Hepatocyte (in vitro differentiated cells): Measurements from ENCODE around the gene KCNQ5. TPM values are rescaled to one million over a fixed set of nuclear protein-coding genes. Genes with fewer than 3 reads are reported as not detected.
"Not testable (repeated sequence)": the region's sequence is repeated elsewhere in the genome, so short reads cannot be mapped to it uniquely, and the experiment has no call there.

Experiments
- DNase-seq: peaks from one replicate; pipeline ENCODE4 v3.0.0-alpha.2; 2016; ENCODE audit warnings: low spot score
- H2AFZ ChIP-seq: fragments of 200-600 bp; sonication (generic); 2 replicates; pipeline ENCODE4 v1.6.0; 2016; ENCODE audit warnings: antibody characterized with exemption, mild to moderate bottlenecking
- H3K27ac ChIP-seq: fragments of 200-600 bp; sonication (generic); 2 replicates; pipeline ENCODE4 v1.5.1; 2016; ENCODE audit warnings: mild to moderate bottlenecking
- H3K27me3 ChIP-seq: fragments of 200-600 bp; sonication (generic); 2 replicates; pipeline ENCODE4 v1.6.1; 2016
- H3K36me3 ChIP-seq: fragments of 200-600 bp; sonication (generic); replicated peaks from 2 replicates; pipeline ENCODE4 v1.5.1; 2016; ENCODE audit warnings: low read depth; ENCODE audit not compliant: insufficient read depth
- H3K4me1 ChIP-seq: fragments of 200-600 bp; sonication (generic); 2 replicates; pipeline ENCODE4 v1.5.1; 2016; ENCODE audit warnings: mild to moderate bottlenecking, moderate library complexity; ENCODE audit not compliant: insufficient read depth
- H3K4me2 ChIP-seq: fragments of 200-600 bp; sonication (generic); 2 replicates; pipeline ENCODE4 v1.6.0; 2016
- H3K4me3 ChIP-seq: fragments of 200-600 bp; sonication (generic); 2 replicates; pipeline ENCODE4 v1.5.1; 2016; ENCODE audit warnings: mild to moderate bottlenecking
- H3K79me2 ChIP-seq: fragments of 200-600 bp; sonication (generic); 2 replicates; pipeline ENCODE4 v1.6.0; 2017; ENCODE audit warnings: mild to moderate bottlenecking
- H3K9me2 ChIP-seq: fragments of 200-600 bp; sonication (generic); replicated peaks from 2 replicates; pipeline ENCODE4 v1.6.0; 2017; ENCODE audit warnings: mild to moderate bottlenecking; ENCODE audit not compliant: insufficient read depth
- H3K9me3 ChIP-seq: fragments of 200-600 bp; sonication (generic); 2 replicates; pipeline ENCODE4 v1.5.1; 2016; ENCODE audit warnings: low read depth, mild to moderate bottlenecking
- H4K20me1 ChIP-seq: fragments of 200-600 bp; sonication (generic); 2 replicates; pipeline ENCODE4 v1.6.0; 2016; ENCODE audit warnings: mild to moderate bottlenecking; ENCODE audit not compliant: insufficient read depth, poor library complexity, severe bottlenecking
- CTCF ChIP-seq: fragments of 200-600 bp; sonication (generic); IDR thresholded peaks from 2 replicates; pipeline ENCODE4 v1.5.1; 2016; ENCODE audit warnings: antibody characterized with exemption, mild to moderate bottlenecking; ENCODE audit not compliant: poor library complexity
- EZH2 ChIP-seq: fragments of 200-600 bp; sonication (generic); IDR thresholded peaks from 2 replicates; pipeline ENCODE4 v1.6.1; 2016; ENCODE audit warnings: antibody characterized with exemption, mild to moderate bottlenecking, borderline replicate concordance
- EZH2phosphoT487 ChIP-seq: fragments of 200-600 bp; sonication (generic); IDR thresholded peaks from one replicate; pipeline ENCODE4 v1.6.1; 2018; ENCODE audit warnings: antibody characterized with exemption, mild to moderate bottlenecking, low read depth, moderate library complexity; ENCODE audit not compliant: unreplicated experiment, severe bottlenecking
- WGBS: methylation state at CpG from one replicate; pipeline ENCODE4 v1.1.6; 2016; ENCODE audit warnings: low lambda C conversion rate; ENCODE audit errors: missing lambda C conversion rate; 5-methylcytosine and 5-hydroxymethylcytosine counted together
- polyA plus RNA-seq: library from polyadenylated mRNA; unstranded; fragments of >200 nt; fragmentation: Nextera tagmentation; extraction: Ambion mirVana; gene quantifications from 2 replicates; pipeline ENCODE4 v1.2.1, GENCODE V29; 2016
- total RNA-seq: library from RNA; depleted of rRNA; stranded (reverse); fragments of >200 nt; gene quantifications from 2 replicates; pipeline ENCODE4 v1.2.3, GENCODE V29; 2014

The KCNQ5 gene
- 1.6 and 5.5 TPM in 2 replicates for total RNA-seq
- polyA plus RNA-seq: 2.0 and 3.7 TPM in 2 replicates

GRCh38 chr6:72621291-72622093 lies at the start of gene KCNQ5:
Gene KCNQ5, plus strand, starts transcription at chr6:72622064.
- TF ChIP-seq CTCF: no peak
- no peak for TF ChIP-seq EZH2
- no peak for TF ChIP-seq EZH2phosphoT487
- Histone ChIP-seq H3K4me1 (peaks cover 16% of the 10 kb centered on the region), H4K20me1 (no peaks in the 10 kb centered on the region), H3K36me3 (no peaks in the 10 kb centered on the region), H3K27ac (no peak within 1 kb of the TSS), H3K4me2 (peak within 1 kb of the TSS; percentile 98), H3K79me2 (no peaks in the 10 kb centered on the region), H3K9me3 (no peaks in the 10 kb centered on the region), H2AFZ (peak within 1 kb of the TSS; percentile 73), H3K27me3 (peaks cover 79% of the 10 kb centered on the region), H3K4me3 (peak within 1 kb of the TSS; percentile 60), H3K9me2 (no peaks in the 10 kb centered on the region)
- peak; percentile 8 for DNase-seq
- WGBS: 2% methylated on average over 44 of the region's 58 CpGs

- no peaks in the 10 kb centered on the region for H3K9me3 ChIP-seq
- no peak overlapping the region for H3K4me3 ChIP-seq
- DNase-seq: no peak
- no peaks in the 10 kb centered on the region for H3K36me3 ChIP-seq
- TF ChIP-seq EZH2phosphoT487 (no peak), CTCF (no peak), EZH2 (no peak)
- H3K4me1 ChIP-seq: no peaks in the 10 kb centered on the region
- H3K4me2 ChIP-seq: no peak overlapping the region
- H3K27me3 ChIP-seq: no peaks in the 10 kb centered on the region
- H4K20me1 ChIP-seq: no peaks in the 10 kb centered on the region
- H2AFZ ChIP-seq: no peak overlapping the region
- H3K27ac ChIP-seq: no peak overlapping the region
- no peaks in the 10 kb centered on the region for H3K79me2 ChIP-seq
- H3K9me2 ChIP-seq: no peaks in the 10 kb centered on the region
- WGBS: 85% methylated on average over 2 of the region's 2 CpGs
Measured at GRCh38 chr6:72579865-72580264, 42.0 kb upstream of the KCNQ5 start.

- no peak overlapping the region for H3K27ac ChIP-seq
- no peaks in the 10 kb centered on the region for H3K36me3 ChIP-seq
- H3K9me3 ChIP-seq: no peaks in the 10 kb centered on the region
- H2AFZ ChIP-seq: no peak overlapping the region
- H4K20me1 ChIP-seq: no peaks in the 10 kb centered on the region
- peak; percentile 52 for DNase-seq
- no peaks in the 10 kb centered on the region for H3K79me2 ChIP-seq
- H3K4me3 ChIP-seq: no peak overlapping the region
- H3K9me2 ChIP-seq: no peaks in the 10 kb centered on the region
- no peaks in the 10 kb centered on the region for H3K27me3 ChIP-seq
- H3K4me2 ChIP-seq: no peak overlapping the region
- no peaks in the 10 kb centered on the region for H3K4me1 ChIP-seq
- peak; percentile 53 for TF ChIP-seq CTCF
- no peak for TF ChIP-seq EZH2phosphoT487
- TF ChIP-seq EZH2: no peak
- 26% methylated on average over 6 of the region's 6 CpGs for WGBS
Measured at GRCh38 chr6:72580281-72580940, 41.5 kb upstream of the KCNQ5 start.

GRCh38 chr6:72580950-72581349 lies 40.9 kb upstream of the KCNQ5 start:
- not testable (repeated sequence) for H3K27me3 ChIP-seq, H3K4me2 ChIP-seq
- 100% methylated on average over 1 of the region's 2 CpGs for WGBS

More at GRCh38 chr6:72580950-72581349, 40.9 kb upstream of the KCNQ5 start:
- not testable (repeated sequence) for DNase-seq, H3K27ac ChIP-seq, H3K4me3 ChIP-seq, H3K79me2 ChIP-seq, H2AFZ ChIP-seq, H4K20me1 ChIP-seq, H3K9me3 ChIP-seq, H3K36me3 ChIP-seq, H3K4me1 ChIP-seq, H3K9me2 ChIP-seq
